Suprapubic skin (tissue), 3 donors: ENCODE measurements around the gene ARHGEF3.

Experiments
- CTCF ChIP-seq, 2 donors: fragments of 200-600 bp in 1 of 2; fragments of 450-650 bp in 1 of 2; sonication (generic) in 1 of 2; IDR thresholded peaks; one replicate each; pipeline ENCODE4 v1.5.1; 2016 to 2019; ENCODE audit warnings: antibody characterized with exemption in 2 of 2, mild to moderate bottlenecking in 1 of 2, moderate library complexity in 1 of 2
- POLR2A ChIP-seq, 2 donors: fragments of 450-650 bp; IDR thresholded peaks; one replicate each; pipeline ENCODE4 v1.6.1; 2017; ENCODE audit warnings: antibody characterized with exemption in 2 of 2, mild to moderate bottlenecking in 2 of 2, moderate library complexity in 2 of 2

GRCh38 chr3:56792193-56792592 lies 9.6 kb downstream of the ARHGEF3 start:
- TF ChIP-seq CTCF (IDR thresholded peaks at IDR 0.05) (no peak), POLR2A (IDR thresholded peaks at IDR 0.05) (no peak)
